Measurements from ENCODE around the gene TIAM2. TPM values are rescaled to one million over a fixed set of nuclear protein-coding genes. Genes with fewer than 3 reads are reported as not detected.

Gene TIAM2
- total RNA-seq, 1 donor from 2014 or later: 3.7 TPM

- H3K27ac ChIP-seq: no peak overlapping the region
- intact Hi-C loops (cut with DNase I): no loop called here
- H3K36me3 ChIP-seq: no peaks in the 10 kb centered on the region
- no peak overlapping the region for H3K4me3 ChIP-seq
- H3K9me3 ChIP-seq: no peaks in the 10 kb centered on the region
- no peaks in the 10 kb centered on the region for H3K27me3 ChIP-seq
- DNase-seq (ENCODE audit: low spot score in 2 of 2): no peak
- TF ChIP-seq, protein P1, sequence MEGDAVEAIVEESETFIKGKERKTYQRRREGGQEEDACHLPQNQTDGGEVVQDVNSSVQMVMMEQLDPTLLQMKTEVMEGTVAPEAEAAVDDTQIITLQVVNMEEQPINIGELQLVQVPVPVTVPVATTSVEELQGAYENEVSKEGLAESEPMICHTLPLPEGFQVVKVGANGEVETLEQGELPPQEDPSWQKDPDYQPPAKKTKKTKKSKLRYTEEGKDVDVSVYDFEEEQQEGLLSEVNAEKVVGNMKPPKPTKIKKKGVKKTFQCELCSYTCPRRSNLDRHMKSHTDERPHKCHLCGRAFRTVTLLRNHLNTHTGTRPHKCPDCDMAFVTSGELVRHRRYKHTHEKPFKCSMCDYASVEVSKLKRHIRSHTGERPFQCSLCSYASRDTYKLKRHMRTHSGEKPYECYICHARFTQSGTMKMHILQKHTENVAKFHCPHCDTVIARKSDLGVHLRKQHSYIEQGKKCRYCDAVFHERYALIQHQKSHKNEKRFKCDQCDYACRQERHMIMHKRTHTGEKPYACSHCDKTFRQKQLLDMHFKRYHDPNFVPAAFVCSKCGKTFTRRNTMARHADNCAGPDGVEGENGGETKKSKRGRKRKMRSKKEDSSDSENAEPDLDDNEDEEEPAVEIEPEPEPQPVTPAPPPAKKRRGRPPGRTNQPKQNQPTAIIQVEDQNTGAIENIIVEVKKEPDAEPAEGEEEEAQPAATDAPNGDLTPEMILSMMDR (IDR thresholded peaks at IDR 0.05): no peak
- peaks cover 0 to 3% of the 10 kb centered on the region in 2 donors for H3K4me1 ChIP-seq
Measured at GRCh38 chr6:155120034-155120433, 124.9 kb downstream of the TIAM2 start.

GRCh38 chr6:155121294-155121693, 126.2 kb downstream of the TIAM2 start:
- no peak for DNase-seq (ENCODE audit: low spot score in 2 of 2)
- intact Hi-C loops (cut with DNase I): no loop called here
- H3K9me3 ChIP-seq: no peaks in the 10 kb centered on the region
- H3K36me3 ChIP-seq: no peaks in the 10 kb centered on the region
- TF ChIP-seq, protein P1 (IDR thresholded peaks at IDR 0.05): no peak
- H3K4me3 ChIP-seq: peak overlapping the region; percentile 18 to 55
- H3K27me3 ChIP-seq: no peaks in the 10 kb centered on the region
- H3K4me1 ChIP-seq: peaks cover 0 to 2% of the 10 kb centered on the region in 2 donors
- H3K27ac ChIP-seq: peak overlapping the region; percentile 25 to 37

DNA sequence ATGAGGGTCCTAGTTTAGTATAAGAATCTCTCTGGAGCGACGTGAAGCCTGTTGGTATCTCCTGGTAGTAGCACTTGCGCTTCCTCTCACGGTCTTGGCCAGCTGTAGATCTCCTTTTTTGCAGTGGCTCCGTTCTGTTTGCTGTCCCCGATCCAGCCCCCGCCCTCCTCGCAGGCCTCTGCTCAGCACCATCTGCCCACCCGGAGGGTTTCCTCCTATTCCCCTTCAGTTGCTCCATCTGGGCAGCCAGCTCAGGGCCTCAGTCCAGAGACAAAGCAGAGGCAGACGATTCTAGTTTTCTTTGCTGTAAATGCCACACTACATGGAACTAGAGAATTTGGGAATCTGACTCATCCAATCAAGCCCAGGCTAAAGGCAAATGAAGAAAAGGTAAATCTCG, 126.6 kb downstream of the TIAM2 start:
- Histone ChIP-seq H3K9me3 (no peaks in the 10 kb centered on the region), H3K4me3 (peak overlapping the region; percentile 18 to 55), H3K4me1 (no peaks in the 10 kb centered on the region), H3K36me3 (no peaks in the 10 kb centered on the region), H3K27me3 (no peaks in the 10 kb centered on the region), H3K27ac (peak overlapping the region; percentile 25 to 37)
- DNase-seq (ENCODE audit: low spot score in 2 of 2): no peak
- TF ChIP-seq, protein P1 (IDR thresholded peaks at IDR 0.05): no peak
- intact Hi-C loops (cut with DNase I): no loop called here

GRCh38 chr6:155122199-155122950, 127.3 kb downstream of the TIAM2 start:
- Histone ChIP-seq H3K27me3 (no peaks in the 10 kb centered on the region), H3K27ac (peak overlapping the region in 1 of 2 donors; percentile 37), H3K4me3 (peak overlapping the region in 1 of 2 donors; percentile 55), H3K36me3 (no peaks in the 10 kb centered on the region), H3K4me1 (no peaks in the 10 kb centered on the region), H3K9me3 (no peaks in the 10 kb centered on the region)
- no peak for DNase-seq (ENCODE audit: low spot score in 2 of 2)
- TF ChIP-seq, protein P1 (IDR thresholded peaks at IDR 0.05): no peak
- intact Hi-C loops (cut with DNase I): no loop called here

GRCh38 chr6:155123520-155123919, 128.4 kb downstream of the TIAM2 start:
- intact Hi-C loops (cut with DNase I): no loop called here
- H3K27me3 ChIP-seq: no peaks in the 10 kb centered on the region
- no peaks in the 10 kb centered on the region for H3K36me3 ChIP-seq
- no peaks in the 10 kb centered on the region for H3K4me1 ChIP-seq
- H3K9me3 ChIP-seq: no peaks in the 10 kb centered on the region
- H3K4me3 ChIP-seq: no peak overlapping the region
- no peak for DNase-seq (ENCODE audit: low spot score in 2 of 2)
- no peak overlapping the region for H3K27ac ChIP-seq
- TF ChIP-seq, protein P1 (IDR thresholded peaks at IDR 0.05): no peak

Data from ascending aorta (tissue), 2 donors.